Measurements from ENCODE around the gene PDSS2. TPM values are rescaled to one million over a fixed set of nuclear protein-coding genes. Genes with fewer than 3 reads are reported as not detected.

PDSS2 gene
- total and polyA plus RNA-seq, 8 donors, result 2.7 to 10.1 (median 6.2) TPM

DNA sequence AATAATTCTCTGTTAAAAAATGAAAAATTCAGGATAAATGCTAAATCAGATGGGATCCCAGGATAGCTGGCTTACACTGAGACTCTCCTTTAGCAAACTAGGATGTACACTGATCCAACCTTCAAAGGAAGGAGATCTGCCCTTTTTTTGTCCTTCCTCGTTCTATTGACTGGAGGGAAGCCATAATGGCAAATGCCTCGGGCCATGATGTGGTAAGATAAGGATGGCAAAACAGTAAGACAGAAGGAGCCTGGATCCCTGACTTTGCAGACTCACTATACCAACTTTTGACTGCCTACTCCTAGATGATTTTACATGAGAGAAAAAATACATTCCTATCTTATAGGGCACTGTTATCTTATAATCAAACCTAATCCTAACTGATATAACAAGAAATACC, 187.1 kb downstream of the PDSS2 start:
- TF ChIP-seq, protein P1, sequence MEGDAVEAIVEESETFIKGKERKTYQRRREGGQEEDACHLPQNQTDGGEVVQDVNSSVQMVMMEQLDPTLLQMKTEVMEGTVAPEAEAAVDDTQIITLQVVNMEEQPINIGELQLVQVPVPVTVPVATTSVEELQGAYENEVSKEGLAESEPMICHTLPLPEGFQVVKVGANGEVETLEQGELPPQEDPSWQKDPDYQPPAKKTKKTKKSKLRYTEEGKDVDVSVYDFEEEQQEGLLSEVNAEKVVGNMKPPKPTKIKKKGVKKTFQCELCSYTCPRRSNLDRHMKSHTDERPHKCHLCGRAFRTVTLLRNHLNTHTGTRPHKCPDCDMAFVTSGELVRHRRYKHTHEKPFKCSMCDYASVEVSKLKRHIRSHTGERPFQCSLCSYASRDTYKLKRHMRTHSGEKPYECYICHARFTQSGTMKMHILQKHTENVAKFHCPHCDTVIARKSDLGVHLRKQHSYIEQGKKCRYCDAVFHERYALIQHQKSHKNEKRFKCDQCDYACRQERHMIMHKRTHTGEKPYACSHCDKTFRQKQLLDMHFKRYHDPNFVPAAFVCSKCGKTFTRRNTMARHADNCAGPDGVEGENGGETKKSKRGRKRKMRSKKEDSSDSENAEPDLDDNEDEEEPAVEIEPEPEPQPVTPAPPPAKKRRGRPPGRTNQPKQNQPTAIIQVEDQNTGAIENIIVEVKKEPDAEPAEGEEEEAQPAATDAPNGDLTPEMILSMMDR (IDR thresholded peaks at IDR 0.05), result no peak
- Histone ChIP-seq H3K36me3 (no peaks in the 10 kb centered on the region), H3K4me1 (peaks cover 0 to 7% (median 0%) of the 10 kb centered on the region in 3 donors), H3K4me3 (no peak overlapping the region), H3K27me3 (no peaks in the 10 kb centered on the region), H3K27ac (no peak overlapping the region), H3K9me3 (no peaks in the 10 kb centered on the region)
- no peak for FAIRE-seq
- WGBS, 2 donors, result 89 to 91% methylated on average over 2 of the region's 2 CpGs
- ATAC-seq, result no peak
- intact Hi-C loops (cut with DNase I), result no loop called here
- DNase-seq, result no peak

DNA sequence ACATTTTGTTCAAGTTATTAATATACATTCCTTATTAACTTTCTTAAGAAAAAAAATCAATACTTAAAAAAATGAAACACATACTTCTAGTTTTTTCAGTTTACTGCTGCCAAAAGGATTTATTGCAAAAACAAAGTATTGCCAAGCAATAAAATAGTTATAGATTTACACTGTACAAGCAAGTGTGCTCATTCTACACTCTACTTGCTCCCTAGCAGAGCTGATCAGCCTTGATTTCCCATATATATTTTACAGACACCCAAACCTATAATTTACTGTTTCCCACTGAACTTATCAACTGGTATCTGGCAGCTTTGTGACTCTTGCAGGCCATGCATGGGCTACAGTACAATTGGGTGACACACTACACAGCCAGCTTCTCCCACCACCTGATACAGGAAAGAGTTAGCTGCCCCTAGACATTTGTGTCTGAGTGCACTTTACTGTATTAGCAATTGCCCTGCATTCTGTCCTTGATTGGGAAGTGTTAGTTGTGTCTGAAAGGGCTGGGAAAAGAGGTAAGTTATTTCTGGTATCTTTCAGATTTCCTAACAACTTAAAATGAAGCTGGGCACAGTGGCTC, 188.1 kb downstream of the PDSS2 start:
- FAIRE-seq (no peak), DNase-seq (no peak), ATAC-seq (no peak)
- Histone ChIP-seq H3K27me3 (no peaks in the 10 kb centered on the region), H3K9me3 (no peaks in the 10 kb centered on the region), H3K4me1 (peaks cover 0 to 7% (median 0%) of the 10 kb centered on the region in 3 donors), H3K4me3 (no peak overlapping the region), H3K36me3 (no peaks in the 10 kb centered on the region), H3K27ac (no peak overlapping the region)
- TF ChIP-seq, protein P1 (IDR thresholded peaks at IDR 0.05), result no peak
- intact Hi-C loops (cut with DNase I), result no loop called here

DNA sequence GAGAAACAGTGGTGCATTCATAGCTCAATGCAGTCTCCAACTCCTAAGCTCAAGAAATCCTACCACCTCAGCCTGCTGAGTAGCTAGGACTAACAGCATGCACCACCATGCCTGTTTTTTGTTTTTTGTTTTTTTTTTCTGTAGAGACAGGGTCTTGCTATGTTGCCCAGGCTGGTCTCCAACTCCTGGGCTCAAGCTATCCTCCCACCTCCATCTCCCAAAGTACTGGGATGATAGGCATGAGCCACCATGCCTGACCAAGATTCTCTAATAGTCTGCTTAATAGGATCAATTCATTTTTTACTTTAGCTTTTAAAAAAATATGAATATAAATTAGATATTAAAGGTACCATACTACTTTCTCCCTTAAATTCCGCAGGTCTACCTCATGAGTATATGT, 191.7 kb downstream of the PDSS2 start:
- Histone ChIP-seq H3K4me3 (no peak overlapping the region), H3K4me1 (peaks cover 0 to 7% (median 0%) of the 10 kb centered on the region in 3 donors), H3K9me3 (no peaks in the 10 kb centered on the region), H3K27me3 (no peaks in the 10 kb centered on the region), H3K36me3 (no peaks in the 10 kb centered on the region), H3K27ac (no peak overlapping the region)
- FAIRE-seq (no peak), DNase-seq (no peak), ATAC-seq (no peak)
- TF ChIP-seq, protein P1 (IDR thresholded peaks at IDR 0.05), result no peak
- intact Hi-C loops (cut with DNase I), result no loop called here
- 95 to 98% methylated on average over 1 of the region's 1 CpG for WGBS, 2 donors

DNA sequence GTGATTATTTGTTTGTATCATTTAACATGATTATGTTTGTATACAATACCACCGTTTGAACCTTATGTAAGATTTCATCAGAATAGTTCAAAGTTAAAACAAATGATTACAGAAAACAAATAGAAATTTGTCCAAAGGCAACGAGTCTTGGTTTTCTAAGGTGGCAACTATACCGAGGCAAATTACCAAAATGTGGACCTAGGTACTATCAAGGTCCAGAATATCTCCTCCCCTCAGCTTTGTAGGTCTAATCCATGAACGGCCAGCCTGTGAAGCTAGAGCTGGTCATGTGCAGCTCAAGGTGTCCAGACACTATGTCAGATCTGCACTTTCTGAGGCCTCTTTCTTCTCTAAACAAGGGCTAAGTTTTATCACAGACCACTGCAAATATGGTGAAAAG, 192.4 kb downstream of the PDSS2 start:
- WGBS, 2 donors, result 30 to 34% methylated on average over 4 of the region's 4 CpGs

DNA sequence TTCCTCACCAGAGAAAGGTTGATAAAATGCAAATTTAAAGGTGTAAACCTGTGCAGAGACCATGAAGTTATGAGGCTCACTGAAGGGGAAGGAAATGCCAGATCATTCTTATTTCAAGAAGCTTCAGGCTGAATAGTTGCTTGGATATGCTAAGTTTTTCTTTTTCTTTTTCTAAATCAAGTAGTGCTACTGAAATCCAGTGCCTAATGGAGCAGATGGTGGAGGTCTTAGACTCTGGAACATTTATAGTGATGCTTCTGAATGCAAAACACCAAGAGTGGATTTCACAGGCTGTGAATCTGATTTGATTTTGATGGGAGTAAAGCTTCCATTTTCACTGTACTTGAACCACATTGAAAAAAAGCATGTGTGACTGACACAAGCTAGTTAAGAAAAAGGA, 192.8 kb downstream of the PDSS2 start:
- TF ChIP-seq, protein P1 (IDR thresholded peaks at IDR 0.05), result no peak
- Histone ChIP-seq H3K4me1 (peaks cover 0 to 5% (median 0%) of the 10 kb centered on the region in 3 donors), H3K36me3 (no peaks in the 10 kb centered on the region), H3K27ac (no peak overlapping the region), H3K9me3 (no peaks in the 10 kb centered on the region), H3K27me3 (no peaks in the 10 kb centered on the region), H3K4me3 (no peak overlapping the region)
- no peak for FAIRE-seq
- ATAC-seq, result no peak
- intact Hi-C loops (cut with DNase I), result no loop called here
- no peak for DNase-seq

More for the DNA sequence above, 192.4 kb downstream of the PDSS2 start:
- H3K27me3 ChIP-seq, result no peaks in the 10 kb centered on the region
- DNase-seq (no peak), ATAC-seq (no peak), FAIRE-seq (no peak)
- H3K4me1 ChIP-seq, result peaks cover 0 to 7% (median 0%) of the 10 kb centered on the region in 3 donors
- TF ChIP-seq, protein P1 (IDR thresholded peaks at IDR 0.05), result no peak
- H3K36me3 ChIP-seq, result no peaks in the 10 kb centered on the region
- H3K4me3 ChIP-seq, result no peak overlapping the region
- intact Hi-C loops (cut with DNase I), result no loop called here
- H3K27ac ChIP-seq, result no peak overlapping the region
- no peaks in the 10 kb centered on the region for H3K9me3 ChIP-seq
